D721Med (cell line): ENCODE data around the gene DNMT3A.

Source experiments
- DNase-seq: peaks from one replicate; pipeline ENCODE4 v3.0.0; 2011; ENCODE audit warnings: low spot score; ENCODE audit not compliant: insufficient read length
- FAIRE-seq: peaks from 2 replicates; lab custom pipeline; 2011; peaks lifted over from hg19 to GRCh38; lab: Jason Lieb, UNC
- TF ChIP-seq, protein P1 (sequence below): IDR thresholded peaks from 2 replicates; pipeline ENCODE4 v1.5.1; 2012; ENCODE audit warnings: mild to moderate bottlenecking, control low read depth; ENCODE audit not compliant: insufficient read depth; ENCODE audit errors: missing control alignments

The DNMT3A gene

DNA sequence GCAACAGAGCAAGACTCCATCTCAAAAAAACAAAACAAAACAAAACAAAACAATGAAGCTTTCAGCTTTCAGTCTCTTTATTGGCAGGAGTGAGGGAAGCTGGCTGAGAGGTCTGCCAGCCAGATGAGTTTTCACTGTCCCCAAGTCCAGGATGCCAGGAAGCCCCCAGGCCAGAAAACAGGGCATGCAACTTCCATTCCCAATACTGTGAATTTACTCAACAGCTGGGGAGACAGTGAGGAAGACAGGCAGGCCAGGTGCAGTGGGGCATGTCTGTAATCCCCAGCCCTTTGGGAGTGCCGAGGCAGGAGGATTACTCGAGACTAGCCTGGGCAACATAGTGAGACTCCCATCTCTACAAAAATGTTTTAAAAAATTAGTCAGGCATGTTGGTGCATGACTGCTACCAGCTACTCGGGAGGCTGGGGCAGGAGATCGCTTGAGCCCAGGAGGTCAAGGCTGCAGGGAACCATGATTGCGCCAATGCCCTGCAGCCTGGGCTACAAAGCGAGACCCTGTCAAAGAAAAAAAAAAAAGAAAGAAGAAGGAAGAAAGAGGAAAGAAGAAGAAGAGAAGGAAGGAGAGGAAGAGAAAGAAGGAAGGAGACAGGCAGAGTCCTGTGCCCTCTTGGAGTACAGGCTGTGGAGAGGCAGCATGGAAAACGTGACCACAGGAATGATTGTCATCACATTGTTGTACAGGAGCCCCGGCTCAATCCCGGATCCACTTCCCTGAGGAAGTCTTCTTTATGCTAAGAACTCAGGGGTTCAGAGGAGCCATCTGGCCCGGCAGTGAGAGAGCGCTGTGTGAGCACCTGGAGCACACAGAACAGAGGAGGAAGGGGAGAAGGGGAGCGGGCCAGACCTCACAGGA, 144.2 kb downstream of the DNMT3A start:
- DNase-seq (no peak), FAIRE-seq (no peak)
- TF ChIP-seq, protein P1, sequence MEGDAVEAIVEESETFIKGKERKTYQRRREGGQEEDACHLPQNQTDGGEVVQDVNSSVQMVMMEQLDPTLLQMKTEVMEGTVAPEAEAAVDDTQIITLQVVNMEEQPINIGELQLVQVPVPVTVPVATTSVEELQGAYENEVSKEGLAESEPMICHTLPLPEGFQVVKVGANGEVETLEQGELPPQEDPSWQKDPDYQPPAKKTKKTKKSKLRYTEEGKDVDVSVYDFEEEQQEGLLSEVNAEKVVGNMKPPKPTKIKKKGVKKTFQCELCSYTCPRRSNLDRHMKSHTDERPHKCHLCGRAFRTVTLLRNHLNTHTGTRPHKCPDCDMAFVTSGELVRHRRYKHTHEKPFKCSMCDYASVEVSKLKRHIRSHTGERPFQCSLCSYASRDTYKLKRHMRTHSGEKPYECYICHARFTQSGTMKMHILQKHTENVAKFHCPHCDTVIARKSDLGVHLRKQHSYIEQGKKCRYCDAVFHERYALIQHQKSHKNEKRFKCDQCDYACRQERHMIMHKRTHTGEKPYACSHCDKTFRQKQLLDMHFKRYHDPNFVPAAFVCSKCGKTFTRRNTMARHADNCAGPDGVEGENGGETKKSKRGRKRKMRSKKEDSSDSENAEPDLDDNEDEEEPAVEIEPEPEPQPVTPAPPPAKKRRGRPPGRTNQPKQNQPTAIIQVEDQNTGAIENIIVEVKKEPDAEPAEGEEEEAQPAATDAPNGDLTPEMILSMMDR: no peak

DNA sequence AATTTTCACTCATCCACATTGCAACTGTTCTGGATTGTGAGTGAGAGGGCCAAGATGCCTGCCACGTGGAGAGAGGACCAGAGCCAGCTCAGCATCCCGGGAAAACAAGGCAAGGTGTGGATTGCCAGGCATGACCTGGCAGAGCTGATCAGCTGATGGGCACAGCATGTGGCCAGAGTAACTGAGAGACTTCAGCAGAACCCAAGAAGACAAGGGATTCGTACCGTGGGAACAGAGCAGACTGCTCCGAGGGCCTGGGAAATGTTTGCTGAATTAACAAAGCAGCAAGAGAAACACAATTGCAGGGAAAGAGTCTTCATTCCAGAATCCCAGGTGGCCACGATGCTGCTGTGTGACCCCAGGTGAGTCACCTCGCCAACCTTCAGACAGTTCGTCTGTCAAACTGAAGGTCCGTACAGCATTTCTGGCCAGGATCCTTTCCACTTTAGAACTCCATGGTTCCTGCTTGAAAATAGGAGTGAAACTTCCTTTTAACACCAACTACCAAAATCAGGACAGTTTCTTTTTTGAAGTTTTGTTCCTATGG, 147.1 kb downstream of the DNMT3A start:
- TF ChIP-seq, protein P1: no peak
- DNase-seq (no peak), FAIRE-seq (no peak)

DNA sequence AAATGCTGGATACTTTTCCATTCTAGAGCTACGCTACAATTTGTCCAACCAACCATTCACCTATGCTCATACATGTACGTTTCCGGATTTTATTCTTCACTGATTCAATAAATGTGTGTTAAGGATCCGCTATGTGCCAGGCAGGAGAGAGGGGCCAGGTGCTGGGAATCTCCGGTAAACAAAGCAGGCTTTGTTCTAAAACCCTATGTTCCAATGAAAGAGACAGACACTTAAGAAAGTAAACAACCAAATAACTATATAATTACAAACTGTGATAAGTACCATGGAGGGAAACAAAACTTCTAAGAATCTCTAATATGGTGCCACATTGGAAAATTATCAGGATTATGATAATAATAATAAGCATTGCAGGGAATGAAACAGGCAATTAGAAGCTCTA, 151.2 kb downstream of the DNMT3A start:
- TF ChIP-seq, protein P1: no peak
- DNase-seq: no peak
- FAIRE-seq: no peak

DNA sequence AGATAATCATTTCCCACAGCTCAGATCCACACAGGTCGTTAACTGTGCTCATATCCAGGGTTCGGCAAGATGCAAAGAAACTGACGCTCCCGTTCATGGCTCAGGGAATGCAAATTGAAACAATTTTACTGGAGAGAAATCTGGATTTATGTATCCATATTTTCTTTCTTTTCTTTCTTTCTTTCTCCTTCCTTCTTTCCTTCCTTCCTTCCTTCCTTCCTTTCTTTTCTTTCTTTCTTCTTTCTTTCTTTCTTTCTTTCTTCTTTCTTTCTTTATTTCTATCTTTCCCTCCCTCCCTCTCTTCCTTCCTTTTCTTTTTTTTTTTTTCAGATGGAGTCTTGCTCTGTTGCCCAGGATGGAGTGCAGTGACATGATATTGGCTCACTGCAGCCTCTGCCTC, 153.3 kb downstream of the DNMT3A start:
- FAIRE-seq (no peak), DNase-seq (no peak)
- TF ChIP-seq, protein P1: no peak

DNA sequence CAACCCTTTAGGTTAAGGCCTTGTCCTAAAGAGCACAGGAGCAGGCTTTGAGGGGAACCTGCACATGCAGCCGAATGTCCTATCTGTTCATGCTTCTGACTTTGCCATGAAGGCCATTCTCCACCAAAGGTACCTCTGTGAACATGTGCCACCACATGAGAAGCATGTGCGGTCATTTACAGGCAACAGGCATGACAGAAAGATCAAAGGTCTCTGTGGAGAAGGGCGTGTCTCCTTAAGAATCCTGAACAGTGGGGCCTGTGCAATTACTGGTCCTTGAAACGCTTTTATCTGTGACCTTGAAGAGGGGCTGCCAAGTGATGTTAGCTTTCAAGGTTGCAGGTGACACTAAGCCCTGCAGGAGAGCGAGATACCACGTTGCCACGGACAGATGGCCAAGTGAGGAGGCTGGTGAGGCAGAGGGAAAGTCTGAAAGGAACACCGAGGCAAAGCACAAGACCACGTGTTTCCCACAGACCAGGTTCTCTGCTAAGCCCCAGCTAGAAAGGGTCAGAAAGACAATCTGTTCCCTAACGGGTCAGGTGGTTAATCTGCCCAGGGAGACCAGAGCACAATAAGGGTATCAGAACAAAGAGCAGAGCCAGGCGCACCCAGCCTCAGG, 153.9 kb downstream of the DNMT3A start:
- no peak for FAIRE-seq
- TF ChIP-seq, protein P1: no peak
- DNase-seq: no peak

DNA sequence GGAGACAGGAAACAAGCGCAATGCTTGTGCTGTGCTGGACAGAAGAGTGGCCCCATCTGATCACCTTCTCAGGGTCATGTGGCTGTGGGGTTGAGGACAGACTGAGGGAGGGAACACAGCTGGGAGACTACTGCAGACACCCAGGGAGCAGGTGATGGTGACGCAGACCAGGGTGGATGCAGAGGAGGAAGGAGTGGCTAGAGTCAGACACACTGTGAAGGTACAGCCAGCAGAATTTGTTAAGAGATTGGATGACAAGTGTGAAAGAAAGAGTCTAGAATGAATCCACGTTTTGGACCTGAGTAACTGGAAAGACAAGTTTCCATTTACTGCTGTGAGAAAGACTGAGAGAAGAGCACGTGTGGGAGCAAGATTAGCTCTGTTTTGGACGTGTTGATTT, 157.5 kb downstream of the DNMT3A start:
- no peak for DNase-seq
- FAIRE-seq: no peak
- TF ChIP-seq, protein P1: no peak

DNA sequence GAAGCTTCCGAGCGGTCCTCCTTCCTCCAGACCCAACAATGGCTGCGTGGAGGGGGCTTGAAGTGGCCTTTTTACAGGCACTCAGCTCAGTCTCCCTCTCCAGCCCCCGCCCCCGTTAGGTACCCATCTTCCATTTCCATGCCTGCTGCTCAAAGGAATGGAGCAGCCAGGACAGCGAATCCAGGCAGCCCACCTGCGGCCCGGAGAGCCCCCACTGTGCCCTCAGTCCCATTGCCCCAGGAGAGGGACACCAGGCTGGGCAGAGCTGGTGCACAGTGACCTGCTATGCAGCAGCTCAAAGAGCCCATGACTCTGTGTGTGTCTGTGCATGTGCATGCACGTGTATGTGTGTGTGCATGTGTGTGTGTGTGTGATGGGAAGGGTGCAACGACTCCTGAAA, 162.7 kb downstream of the DNMT3A start:
- FAIRE-seq (no peak), DNase-seq (no peak)
- TF ChIP-seq, protein P1: no peak
